NCI-H2029 treated with DMSO at 0.1 percent for 48 hours (cell line): ENCODE data around the gene DNPH1.

Experiments
- DNase-seq: peaks from one replicate; lab custom pipeline; 2025; lab: John Stamatoyannopoulos, UW

The DNPH1 gene

GRCh38 chr6:43263314-43264178, 34.3 kb upstream of the DNPH1 start:
- peak; percentile 29 for DNase-seq

GRCh38 chr6:43262780-43263313, 33.6 kb upstream of the DNPH1 start:
- no peak for DNase-seq

- DNase-seq, result no peak
Measured at GRCh38 chr6:43262000-43262779, 32.9 kb upstream of the DNPH1 start.

DNA sequence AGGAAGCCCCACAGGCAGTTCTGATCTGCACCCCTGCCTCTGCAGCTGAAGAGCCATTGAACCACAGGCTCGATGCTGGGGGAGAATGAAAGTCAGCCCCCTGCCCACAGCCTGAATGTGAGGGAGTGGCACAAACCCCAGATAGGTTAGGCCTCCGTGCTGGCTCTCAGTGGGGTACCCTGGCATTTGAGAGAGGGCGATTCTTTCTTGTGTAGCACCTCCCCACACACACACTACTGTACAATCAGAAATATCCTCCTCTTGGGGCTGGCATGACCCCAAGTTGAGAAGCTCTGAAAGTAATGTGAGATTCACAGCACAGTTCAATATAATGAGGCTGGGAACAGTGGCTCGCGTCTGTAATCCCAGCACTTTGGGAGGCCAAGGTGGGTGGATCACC, 31.9 kb upstream of the DNPH1 start:
- no peak for DNase-seq

- no peak for DNase-seq
Measured at GRCh38 chr6:43260791-43261190, 31.5 kb upstream of the DNPH1 start.

DNA sequence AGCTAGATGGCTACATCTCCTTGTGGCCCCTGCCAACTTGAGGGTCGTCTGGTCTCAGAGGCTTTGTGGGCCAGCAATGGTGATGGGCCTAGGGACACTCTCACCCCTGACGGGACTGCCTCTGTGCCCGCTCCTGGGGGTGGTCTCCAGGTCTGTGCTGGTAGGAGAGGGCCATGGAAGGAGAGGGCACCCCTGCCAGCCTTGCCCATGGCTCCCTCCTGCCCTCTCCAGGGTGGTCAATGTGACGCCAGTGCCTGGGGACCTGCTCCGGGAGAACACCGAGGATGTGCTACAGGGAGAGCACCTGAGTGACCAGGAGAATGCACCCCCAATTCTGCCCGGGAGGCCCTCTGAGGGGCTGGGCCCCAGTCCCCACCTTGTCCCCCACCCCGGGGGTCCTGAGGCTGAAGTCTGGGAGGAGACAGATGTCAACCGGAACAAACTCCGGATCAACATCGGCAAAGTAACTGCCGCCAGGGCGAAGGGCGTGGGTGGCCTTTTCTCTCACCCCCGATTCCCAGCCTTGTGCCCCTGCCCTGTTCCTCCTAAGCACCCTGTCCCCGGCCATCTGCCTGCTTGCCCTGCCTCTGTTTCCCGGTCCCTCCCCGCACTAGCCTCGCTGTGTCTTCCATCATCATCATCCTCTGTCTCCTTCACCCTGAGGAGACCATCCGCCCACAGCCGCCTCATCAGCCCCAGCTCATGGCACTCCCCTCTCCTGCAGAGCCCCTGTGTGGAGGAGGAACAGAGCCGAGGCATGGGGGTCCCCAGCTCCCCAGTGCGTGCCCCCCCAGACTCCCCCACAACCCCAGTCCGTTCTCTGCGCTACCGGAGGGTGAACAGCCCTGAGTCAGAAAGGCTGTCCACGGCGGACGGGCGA, 29.8 kb upstream of the DNPH1 start:
- no peak for DNase-seq

DNA sequence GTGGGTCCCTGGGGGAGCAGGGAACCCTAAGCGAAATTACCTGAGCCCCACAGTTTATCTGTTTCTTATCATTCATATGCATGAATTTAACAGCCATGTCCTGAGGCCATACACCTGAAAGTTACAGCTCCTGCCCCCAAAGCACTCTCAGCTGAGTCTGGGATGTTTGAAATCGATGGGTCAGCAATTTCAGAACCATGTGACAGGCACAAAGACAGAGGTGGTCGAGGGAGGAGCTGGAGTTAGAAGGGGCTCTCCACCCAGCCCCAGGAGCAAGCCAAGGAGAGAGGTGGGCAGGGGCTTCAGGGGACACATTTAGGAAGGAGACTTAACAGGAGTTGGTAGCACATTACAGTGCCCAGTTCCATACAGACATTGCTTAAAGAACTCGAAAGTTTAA, 28.9 kb upstream of the DNPH1 start:
- no peak for DNase-seq

GRCh38 chr6:43257367-43258145, 28.3 kb upstream of the DNPH1 start:
- no peak for DNase-seq

- DNase-seq, result no peak
Measured at GRCh38 chr6:43256670-43257366, 27.5 kb upstream of the DNPH1 start.

DNA sequence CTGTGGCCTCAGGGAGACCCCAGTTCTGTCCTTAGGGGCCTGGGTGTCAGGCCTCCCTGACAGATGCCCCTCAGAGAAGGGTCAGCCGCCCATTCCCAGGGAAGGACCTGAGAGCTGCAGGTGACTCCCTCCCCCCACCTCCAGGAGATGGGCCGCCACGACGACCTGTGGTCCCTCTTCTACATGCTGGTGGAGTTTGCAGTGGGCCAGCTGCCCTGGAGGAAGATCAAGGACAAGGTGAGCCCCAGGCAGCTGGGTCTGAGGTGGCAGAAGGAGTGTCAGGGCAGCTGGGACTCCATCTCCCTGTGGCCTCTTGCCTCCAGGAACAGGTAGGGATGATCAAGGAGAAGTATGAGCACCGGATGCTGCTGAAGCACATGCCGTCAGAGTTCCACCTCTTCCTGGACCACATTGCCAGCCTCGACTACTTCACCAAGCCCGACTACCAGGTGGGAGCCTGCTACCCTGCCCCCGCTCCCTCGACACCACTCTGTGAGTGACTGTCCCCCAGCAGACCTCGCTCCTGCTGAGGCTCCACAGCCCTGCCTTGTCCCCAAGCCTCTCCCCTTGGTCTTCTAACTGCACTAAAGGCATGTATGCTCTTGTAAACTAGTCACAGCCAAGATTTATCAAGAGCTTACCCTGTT, 26.2 kb upstream of the DNPH1 start:
- no peak for DNase-seq

- DNase-seq, result no peak
Measured at GRCh38 chr6:43254846-43255245, 25.6 kb upstream of the DNPH1 start.

GRCh38 chr6:43254138-43254817, 25.0 kb upstream of the DNPH1 start:
- DNase-seq, result no peak

DNA sequence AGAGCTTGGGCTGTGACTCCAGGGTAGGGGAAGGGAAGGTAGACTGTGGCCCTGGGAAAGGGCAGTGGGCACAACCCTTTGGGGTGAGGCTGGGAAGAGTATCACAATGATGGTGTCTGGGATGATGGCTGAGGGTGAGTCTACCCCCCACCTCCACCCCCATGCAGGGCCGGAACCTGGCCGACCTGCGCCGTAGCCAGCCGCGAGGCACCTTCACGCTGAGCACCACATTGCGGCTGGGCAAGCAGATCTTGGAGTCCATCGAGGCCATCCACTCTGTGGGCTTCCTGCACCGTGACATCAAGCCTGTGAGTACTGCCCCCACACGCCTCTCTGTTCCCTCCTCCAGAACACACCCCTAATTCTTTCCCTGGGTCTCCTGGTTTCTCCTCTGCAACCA, 24.1 kb upstream of the DNPH1 start:
- DNase-seq, result no peak

DNA sequence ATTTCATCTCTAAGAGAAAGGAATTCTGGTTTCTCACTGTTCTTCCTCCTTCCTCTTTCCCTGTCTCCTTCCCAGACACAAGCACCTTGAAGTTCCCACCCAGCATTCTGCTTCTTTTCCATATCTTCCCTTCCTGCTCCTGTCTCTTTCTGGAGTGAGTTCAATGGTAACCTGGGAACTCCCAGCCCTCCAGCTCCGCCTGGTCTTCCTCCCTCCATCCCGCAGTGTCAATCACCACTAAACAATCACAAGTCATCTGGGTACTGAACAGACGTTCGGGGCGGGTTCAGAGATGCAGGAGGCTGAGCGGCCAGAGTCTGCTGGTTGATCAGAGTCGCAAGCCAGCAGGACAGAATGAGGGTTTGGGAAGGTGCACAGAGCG, 21.7 kb upstream of the DNPH1 start:
- DNase-seq, result no peak

DNA sequence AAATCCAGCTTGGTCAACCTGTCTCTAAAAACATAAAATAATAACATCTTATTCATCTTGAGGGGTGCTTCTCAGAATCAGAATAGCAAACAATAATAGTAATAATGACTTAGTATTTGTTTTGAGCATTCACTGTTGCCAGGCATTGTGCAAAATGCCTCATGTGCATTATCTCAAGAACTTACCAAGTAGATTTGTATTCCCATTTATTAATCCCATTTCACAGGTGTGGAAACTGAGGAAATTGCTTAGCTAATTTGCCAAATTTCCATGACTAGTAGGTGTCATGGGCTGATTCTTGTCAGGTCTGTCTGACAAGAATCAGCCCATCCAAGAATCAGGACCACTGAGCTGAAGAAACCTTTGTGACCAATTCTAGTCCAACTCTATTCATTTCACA, 19.5 kb upstream of the DNPH1 start:
- DNase-seq, result no peak

- DNase-seq, result no peak
Measured at GRCh38 chr6:43248101-43248500, 18.8 kb upstream of the DNPH1 start.

GRCh38 chr6:43247114-43247999, 18.1 kb upstream of the DNPH1 start:
- DNase-seq, result peak; percentile 84

- DNase-seq, result peak; percentile 84
Measured at GRCh38 chr6:43246301-43247113, 17.2 kb upstream of the DNPH1 start.
